ENCODE results near the gene ADAM15.
A peak's percentile ranks its signal among the peaks of the same experiment; 100 is the strongest.

Gene ADAM15

GRCh38 chr1:155051342-155051776 is 243 bp downstream of the ADAM15 start:
- DNase-seq (ENCODE audit: insufficient read length, low spot score) = no peak
- no peak for FAIRE-seq

GRCh38 chr1:155051777-155052398 is 772 bp downstream of the ADAM15 start:
- FAIRE-seq (no peak), DNase-seq (ENCODE audit: insufficient read length, low spot score) (peak; percentile 44)

- no peak for FAIRE-seq
- DNase-seq (ENCODE audit: insufficient read length, low spot score) = peak; percentile 48
Observed at GRCh38 chr1:155052439-155053395, 1.6 kb downstream of the ADAM15 start.

GRCh38 chr1:155053531-155054105 is 2.5 kb downstream of the ADAM15 start:
- no peak for FAIRE-seq
- no peak for DNase-seq (ENCODE audit: insufficient read length, low spot score)

- DNase-seq (ENCODE audit: insufficient read length, low spot score) = no peak
- no peak for FAIRE-seq
Observed at GRCh38 chr1:155057104-155057503, 6.0 kb downstream of the ADAM15 start.

GRCh38 chr1:155057788-155058211 is 6.7 kb downstream of the ADAM15 start:
- no peak for FAIRE-seq
- DNase-seq (ENCODE audit: insufficient read length, low spot score) = no peak

- FAIRE-seq (no peak), DNase-seq (ENCODE audit: insufficient read length, low spot score) (no peak)
Observed at GRCh38 chr1:155060736-155061135, 9.6 kb downstream of the ADAM15 start.

- DNase-seq (ENCODE audit: insufficient read length, low spot score) (peak; percentile 94), FAIRE-seq (peak; percentile 99)
Observed at GRCh38 chr1:155061381-155062150, 10.4 kb downstream of the ADAM15 start.

- FAIRE-seq (no peak), DNase-seq (ENCODE audit: insufficient read length, low spot score) (no peak)
Observed at GRCh38 chr1:155062151-155062686, 11.1 kb downstream of the ADAM15 start.

GRCh38 chr1:155062702-155063411 is 11.7 kb downstream of the ADAM15 start:
- FAIRE-seq = no peak
- DNase-seq (ENCODE audit: insufficient read length, low spot score) = peak; percentile 72

- peak; percentile 96 for FAIRE-seq
- DNase-seq (ENCODE audit: insufficient read length, low spot score) = peak; percentile 92
Observed at GRCh38 chr1:155063550-155064110, 12.5 kb downstream of the ADAM15 start, which contains the start of gene EFNA4. Gene EFNA4 (plus strand): TSS chr1:155063740. CDS start chr1:155063824, 84 bp downstream.

GRCh38 chr1:155064111-155064831 is 13.2 kb downstream of the ADAM15 start:
- DNase-seq (ENCODE audit: insufficient read length, low spot score) = no peak
- peak; percentile 87 for FAIRE-seq

GRCh38 chr1:155064832-155065429 is 13.8 kb downstream of the ADAM15 start:
- FAIRE-seq = no peak
- DNase-seq (ENCODE audit: insufficient read length, low spot score) = no peak

GRCh38 chr1:155066777-155067176 is 15.7 kb downstream of the ADAM15 start:
- FAIRE-seq (no peak), DNase-seq (ENCODE audit: insufficient read length, low spot score) (no peak)

- DNase-seq (ENCODE audit: insufficient read length, low spot score) (no peak), FAIRE-seq (no peak)
Observed at GRCh38 chr1:155068599-155068998, 17.5 kb downstream of the ADAM15 start.

- DNase-seq (ENCODE audit: insufficient read length, low spot score) = no peak
- FAIRE-seq = no peak
Observed at GRCh38 chr1:155069551-155070157, 18.5 kb downstream of the ADAM15 start.

- DNase-seq (ENCODE audit: insufficient read length, low spot score) = no peak
- FAIRE-seq = no peak
Observed at GRCh38 chr1:155070158-155070621, 19.1 kb downstream of the ADAM15 start.
